Vagina (tissue), 2 donors: ENCODE measurements around the gene RPS6KA5.

Experiments used
- CTCF ChIP-seq, 3 experiments: fragments of 450-650 bp in 2 of 3; fragments of 200-600 bp in 1 of 3; sonication (generic) in 1 of 3; IDR thresholded peaks; one replicate each; pipeline ENCODE4 v1.5.1; 2017 to 2019; ENCODE audit warnings: antibody characterized with exemption in 3 of 3, mild to moderate bottlenecking in 2 of 3, moderate library complexity in 2 of 3
- POLR2A ChIP-seq, 2 donors: fragments of 450-650 bp; IDR thresholded peaks; one replicate each; pipeline ENCODE4 v1.6.1; 2017; ENCODE audit warnings: antibody characterized with exemption in 2 of 2, mild to moderate bottlenecking in 2 of 2, moderate library complexity in 2 of 2
- POLR2AphosphoS5 ChIP-seq, 2 donors: sonication (generic); formaldehyde crosslinking; IDR thresholded peaks; one replicate each; pipeline ENCODE4 v1.9.0; 2017; ENCODE audit warnings: antibody characterized with exemption in 2 of 2, mild to moderate bottlenecking in 2 of 2, low read depth in 1 of 2; ENCODE audit not compliant: insufficient read depth in 1 of 2

GRCh38 chr14:90870950-90871604, 189.4 kb downstream of the RPS6KA5 start:
- no peak for TF ChIP-seq CTCF (IDR thresholded peaks at IDR 0.05)
- TF ChIP-seq POLR2AphosphoS5 (IDR thresholded peaks at IDR 0.05; ENCODE audit: insufficient read depth in 1 of 2, low read depth in 1 of 2) = no peak
- no peak for TF ChIP-seq POLR2A (IDR thresholded peaks at IDR 0.05)
